ENCODE results near the gene NDUFS7.

NDUFS7 gene

GRCh38 chr19:1401138-1401888 lies 17.6 kb downstream of the NDUFS7 start, which contains the start of gene GAMT:
GAMT (minus strand) TSS chr19:1401542; CDS start chr19:1401476, 66 bp downstream.
- no peak for DNase-seq (ENCODE audit: low spot score)

DNA sequence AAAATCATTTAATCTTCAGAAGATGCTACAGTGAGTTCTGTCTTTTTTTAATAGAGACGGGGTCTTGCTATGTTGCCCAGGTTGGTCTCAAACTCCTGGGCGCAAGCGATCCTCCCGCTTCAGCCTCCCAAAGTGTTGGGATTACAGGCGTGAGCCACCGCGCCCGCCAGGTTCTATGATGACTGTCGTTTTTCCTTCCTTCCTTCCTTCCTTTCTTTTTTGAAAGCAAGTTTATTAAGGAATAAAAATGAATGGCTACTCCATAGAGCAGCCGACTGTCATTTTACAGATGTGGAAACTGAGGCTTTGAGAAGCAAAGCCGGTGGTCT lies 18.1 kb downstream of the NDUFS7 start:
- no peak for DNase-seq (ENCODE audit: low spot score)

DNA sequence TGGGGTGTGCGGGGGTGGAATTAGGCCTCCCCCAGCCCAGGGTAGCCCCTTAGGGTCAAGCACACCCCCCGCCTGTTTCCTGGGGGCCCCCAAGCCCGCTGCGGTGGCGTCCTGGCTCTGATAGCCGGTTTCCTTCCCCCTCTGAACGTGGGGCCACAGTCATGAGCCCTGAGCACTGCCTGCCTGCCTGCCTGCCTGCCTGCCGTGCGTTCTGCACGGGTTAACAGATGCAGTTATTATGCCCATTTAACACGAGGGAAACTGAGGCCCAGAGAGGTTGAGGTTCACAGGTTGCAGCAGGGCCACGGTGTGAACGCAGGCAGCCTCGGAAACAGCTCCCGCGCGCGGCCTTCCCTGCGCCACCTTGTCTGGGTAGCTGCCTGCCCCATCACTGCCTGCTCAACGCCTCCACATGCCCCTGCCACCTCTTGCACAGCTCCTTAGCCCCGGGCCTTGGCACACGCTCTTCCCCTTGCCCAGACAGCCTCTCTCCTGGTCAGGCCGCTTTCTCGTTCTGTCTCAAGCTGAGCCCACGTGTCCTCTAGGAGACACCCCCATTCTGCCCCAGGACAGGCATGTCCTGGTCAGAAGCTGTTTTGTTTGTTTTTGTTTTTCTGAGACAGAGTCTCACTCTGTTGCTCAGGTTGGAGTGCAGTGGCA lies 18.8 kb downstream of the NDUFS7 start:
- DNase-seq (ENCODE audit: low spot score), result no peak

DNA sequence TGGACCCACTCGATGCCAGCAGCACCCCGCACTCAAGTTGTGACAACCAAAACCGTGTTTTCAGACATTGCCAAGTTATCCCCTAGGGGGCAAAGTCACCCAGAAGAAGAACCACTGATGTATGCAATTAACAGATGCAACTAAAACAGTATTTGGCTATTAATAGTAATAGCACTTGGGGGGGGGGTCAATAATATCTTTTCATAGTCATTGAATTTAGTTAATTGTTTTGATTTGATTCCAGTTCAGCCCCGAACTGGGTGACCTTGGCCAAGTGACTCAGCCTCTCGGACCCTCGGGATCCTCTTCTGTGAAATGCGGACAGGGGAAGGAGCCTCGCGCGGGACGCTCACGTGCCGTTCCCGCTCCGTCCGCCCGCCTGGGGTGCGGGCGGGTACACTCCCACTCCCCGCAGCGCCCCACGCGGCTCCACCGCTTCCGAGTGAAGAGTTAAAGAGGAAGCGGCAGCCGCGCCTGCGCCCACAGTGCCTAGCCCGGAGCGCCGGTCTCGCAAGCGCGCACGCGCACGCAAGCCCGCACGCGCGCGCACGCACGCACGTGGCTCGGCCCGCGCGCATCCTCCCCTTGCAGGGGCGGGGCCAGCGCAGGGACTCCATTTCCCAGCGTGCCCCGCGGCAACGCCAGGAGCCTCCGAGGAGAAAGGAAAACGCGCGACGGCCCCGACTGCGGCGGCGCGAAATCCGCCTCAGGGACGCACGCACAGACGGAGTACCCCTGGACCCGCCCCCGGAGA lies 23.2 kb downstream of the NDUFS7 start:
- peak; percentile 99 for DNase-seq (ENCODE audit: low spot score)

- no peak for DNase-seq (ENCODE audit: low spot score)
These were observed 24.0 kb downstream of the NDUFS7 start, which contains the start of gene DAZAP1 for GRCh38 chr19:1407528-1408299. DAZAP1 (plus strand) TSS chr19:1407586; CDS start chr19:1407774, 188 bp downstream.

DNA sequence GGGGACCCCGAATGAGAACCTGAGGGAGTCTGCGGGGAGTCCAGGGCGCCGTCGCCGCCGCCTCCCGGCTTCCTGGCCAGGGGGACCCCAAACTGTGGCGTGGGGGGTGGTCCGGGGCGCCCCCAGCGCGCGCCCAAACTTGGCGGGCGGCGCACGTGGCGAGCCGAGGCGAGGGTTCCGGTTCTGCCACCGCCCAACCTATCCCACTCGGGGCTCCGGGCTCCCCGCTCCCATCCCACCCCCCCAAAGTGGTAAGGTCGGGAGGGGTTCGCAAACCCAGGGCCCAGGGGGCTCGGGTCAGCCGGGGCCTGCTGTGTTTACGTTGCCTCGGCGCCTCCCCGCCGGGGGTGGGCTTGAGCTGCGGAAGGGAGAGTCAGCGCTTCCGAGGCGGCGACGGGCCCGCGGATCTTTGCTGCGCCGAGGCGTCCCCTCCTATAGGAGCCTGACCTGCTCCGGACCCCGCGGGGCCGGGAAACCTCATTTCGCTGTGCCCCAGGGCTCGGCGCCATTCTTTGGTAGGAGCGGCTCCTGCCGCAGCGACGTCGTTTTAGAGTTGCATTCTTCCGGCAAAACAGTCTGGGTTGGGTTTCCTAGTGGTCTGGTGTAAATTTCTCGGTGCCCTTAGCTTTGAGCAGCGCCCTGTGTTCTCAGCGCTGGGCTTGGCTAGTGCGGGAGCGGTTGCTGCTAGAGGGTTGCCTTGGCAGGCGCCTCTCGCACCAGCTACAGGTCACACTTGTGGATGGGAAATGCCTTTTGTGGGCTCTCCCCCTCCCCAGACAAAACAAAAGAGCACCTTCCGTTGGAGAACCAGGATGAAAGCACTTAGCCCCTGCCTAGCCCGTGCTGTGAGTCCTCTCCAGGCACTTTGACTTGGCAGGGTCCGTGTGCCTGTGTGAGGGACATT lies 24.8 kb downstream of the NDUFS7 start:
- peak; percentile 29 for DNase-seq (ENCODE audit: low spot score)

- no peak for DNase-seq (ENCODE audit: low spot score)
These were observed 25.7 kb downstream of the NDUFS7 start for GRCh38 chr19:1409204-1410005.

- DNase-seq (ENCODE audit: low spot score), result no peak
These were observed 26.6 kb downstream of the NDUFS7 start for GRCh38 chr19:1410136-1410786.

DNA sequence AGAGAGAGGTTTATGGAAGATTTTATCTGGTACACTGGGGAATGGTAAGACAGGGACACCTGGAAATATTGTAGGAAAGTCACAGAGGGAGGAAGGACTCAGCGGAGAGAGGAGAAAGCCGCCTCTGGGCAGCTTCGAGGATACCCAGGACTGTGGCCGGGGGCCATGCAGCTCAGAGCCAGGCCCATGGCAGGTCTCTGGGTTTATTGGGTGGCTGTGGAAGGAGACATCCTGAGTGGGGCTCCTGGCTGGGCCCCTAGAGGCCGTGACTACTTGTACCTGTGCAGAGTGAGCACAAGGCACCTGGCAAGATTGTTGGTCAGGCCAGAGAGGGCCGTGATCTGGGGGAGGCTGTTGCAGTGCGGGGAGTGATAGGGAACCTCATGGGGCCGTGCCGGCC lies 27.1 kb downstream of the NDUFS7 start:
- DNase-seq (ENCODE audit: low spot score), result no peak

DNA sequence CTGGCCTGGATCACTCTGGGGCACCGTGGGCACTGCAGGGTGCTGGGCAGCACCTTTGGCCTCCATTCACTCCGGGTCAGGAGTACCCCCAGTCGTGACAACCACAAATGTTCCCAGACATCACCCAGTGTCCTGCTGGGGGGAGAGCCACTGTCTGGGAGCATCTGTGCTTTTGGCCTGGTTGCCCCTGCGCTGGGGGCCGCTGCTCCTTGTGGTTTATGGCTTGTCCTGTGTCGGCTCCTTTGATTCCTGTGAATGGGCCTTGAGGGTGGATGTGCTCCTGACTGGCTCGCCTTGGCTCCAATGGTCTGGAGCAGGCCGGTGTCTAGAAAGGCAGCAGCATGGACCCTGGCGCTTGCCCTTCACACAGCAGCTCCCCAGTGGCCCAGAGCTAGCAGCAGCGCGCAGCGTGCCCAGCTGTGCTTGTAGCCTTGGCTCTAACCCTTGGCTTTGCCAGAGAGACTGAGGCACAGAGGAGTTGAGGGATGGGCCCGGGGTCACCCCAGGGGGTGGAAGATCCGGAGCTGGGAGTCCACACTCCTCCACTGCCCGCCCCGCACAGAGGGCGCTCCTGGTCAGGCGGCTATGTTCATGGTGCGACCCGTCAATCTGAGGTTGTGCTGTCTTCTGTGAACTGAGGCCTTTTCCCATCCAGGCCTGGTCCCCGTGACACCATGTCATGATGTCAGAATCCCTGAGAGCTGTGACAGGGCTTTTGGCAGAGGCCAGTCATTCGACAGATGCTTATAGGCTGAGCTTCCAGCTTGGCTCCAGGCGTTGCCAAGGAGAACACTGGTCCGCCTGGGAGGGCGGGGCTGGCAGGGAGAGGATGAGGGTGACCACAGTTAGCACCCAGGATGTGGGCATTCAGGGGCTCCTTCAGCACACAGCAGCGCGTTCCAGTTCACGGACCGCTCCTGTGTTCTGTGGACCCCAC lies 27.8 kb downstream of the NDUFS7 start:
- no peak for DNase-seq (ENCODE audit: low spot score)

DNA sequence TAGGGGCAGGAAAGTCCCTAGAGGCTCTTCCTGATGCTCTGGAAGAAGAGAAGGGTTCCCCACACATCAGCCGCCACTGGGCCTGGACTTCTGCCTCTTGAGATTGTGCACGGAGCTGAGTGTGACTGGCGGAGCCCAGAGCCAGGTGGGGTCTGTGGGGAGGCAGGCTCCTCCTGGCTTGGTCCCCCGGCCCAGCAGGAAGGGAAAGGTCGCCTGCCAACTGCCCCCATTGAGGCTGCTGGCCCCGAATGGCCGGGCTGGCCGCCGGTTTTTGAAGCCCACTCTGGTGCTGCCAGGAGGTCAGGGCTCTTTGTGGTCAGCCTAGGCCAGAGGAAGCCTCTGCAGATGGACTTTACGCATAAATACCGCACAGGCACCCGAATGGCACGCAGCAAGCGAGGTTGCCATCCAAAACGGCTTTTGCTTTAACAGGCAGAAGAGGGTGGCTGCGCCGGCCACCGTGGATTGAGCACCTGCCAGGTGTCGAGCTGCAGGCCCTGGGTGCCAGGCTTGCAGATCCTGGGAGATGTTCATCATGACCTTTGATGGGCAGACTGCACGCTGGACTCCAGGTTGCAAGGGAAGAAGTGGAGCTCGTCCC lies 28.7 kb downstream of the NDUFS7 start:
- DNase-seq (ENCODE audit: low spot score), result no peak

DNA sequence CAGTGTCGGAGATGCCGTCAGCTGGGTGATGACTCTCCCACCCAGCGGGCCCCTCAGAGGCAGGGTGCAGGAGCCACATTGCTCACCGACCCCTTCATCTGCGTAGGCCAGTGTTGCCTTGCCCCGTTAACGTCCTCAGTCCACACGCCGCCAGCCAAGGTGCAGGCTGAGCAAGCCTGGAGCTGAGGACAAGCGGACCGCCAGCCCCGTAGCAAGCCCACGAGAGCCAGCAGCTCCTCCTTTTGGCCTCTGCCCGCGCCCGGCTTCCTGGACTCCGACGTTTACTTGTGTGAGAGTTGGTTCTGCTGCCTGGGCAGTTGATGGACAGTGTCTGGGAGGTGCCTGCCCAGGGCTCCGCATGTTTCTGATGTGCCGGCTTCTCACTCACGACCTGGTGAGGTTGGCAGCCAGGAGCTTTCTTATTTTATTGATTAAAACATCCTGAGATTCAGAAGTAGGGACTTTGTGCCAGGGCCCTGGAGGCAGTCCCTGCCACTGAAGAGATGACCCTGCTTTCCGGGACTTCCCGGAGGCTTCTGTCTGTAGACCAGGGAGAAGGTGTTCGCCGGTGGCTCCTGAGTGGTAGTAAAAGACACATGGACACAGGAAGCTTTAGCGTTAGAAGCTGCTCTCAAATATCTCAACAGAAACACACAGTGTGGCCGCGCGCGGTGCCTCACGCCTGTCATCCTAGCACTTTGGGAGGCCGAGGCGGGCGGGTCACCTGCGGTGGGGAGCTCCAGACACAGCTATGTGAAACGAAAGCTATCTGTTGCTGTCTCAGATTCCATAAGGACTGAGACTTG lies 29.5 kb downstream of the NDUFS7 start:
- DNase-seq (ENCODE audit: low spot score), result no peak

- no peak for DNase-seq (ENCODE audit: low spot score)
These were observed 32.5 kb downstream of the NDUFS7 start for GRCh38 chr19:1416014-1416841.

DNA sequence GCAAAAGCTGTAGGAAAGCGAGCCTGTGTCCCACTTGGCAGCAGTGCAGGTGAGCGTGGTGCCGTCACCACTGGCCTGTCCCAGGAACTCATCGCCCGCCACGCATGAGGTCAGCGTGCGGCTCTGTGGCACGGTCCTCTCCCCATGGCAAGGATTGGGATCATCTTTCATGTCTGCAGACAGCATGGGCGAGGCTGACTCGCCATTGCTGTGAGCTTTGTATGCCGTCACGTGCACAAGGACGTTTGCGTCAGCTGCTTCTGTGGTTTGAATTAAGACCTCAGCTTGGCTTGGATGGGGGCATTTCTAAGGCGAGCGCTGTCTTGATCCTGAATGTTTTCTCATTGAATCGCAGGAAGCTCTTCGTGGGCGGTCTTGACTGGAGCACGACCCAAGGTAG lies 33.4 kb downstream of the NDUFS7 start:
- DNase-seq (ENCODE audit: low spot score), result no peak

GRCh38 chr19:1417681-1418495 lies 34.2 kb downstream of the NDUFS7 start:
- no peak for DNase-seq (ENCODE audit: low spot score)

DNA sequence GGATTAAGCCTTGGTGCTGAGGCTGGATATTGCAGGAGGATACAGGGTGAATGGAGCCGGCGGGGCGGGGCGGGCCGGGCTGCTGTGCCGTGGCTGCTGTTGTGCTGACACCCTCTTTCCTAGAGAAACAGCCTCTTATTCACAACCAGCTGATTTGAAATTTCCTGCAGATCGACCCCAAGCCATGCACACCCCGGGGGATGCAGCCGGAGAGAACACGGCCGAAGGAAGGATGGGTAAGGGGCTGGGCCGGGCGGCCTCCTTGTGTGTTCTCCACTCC lies 34.7 kb downstream of the NDUFS7 start:
- no peak for DNase-seq (ENCODE audit: low spot score)
